ENCODE measurements around the gene GALNT18.

The GALNT18 gene

GRCh38 chr11:11621573-11622339, at the start of gene GALNT18:
TSS of gene GALNT18 (minus strand) at chr11:11622005.
- DNase-seq: peak; percentile 92

GRCh38 chr11:11670574-11670973, 48.8 kb upstream of the GALNT18 start:
- no peak for DNase-seq

- DNase-seq: no peak
Measured at GRCh38 chr11:11669233-11669846, 47.5 kb upstream of the GALNT18 start.

GRCh38 chr11:11668781-11669180, 47.0 kb upstream of the GALNT18 start:
- DNase-seq: no peak

GRCh38 chr11:11668274-11668673, 46.5 kb upstream of the GALNT18 start:
- DNase-seq: no peak

GRCh38 chr11:11667056-11667455, 45.3 kb upstream of the GALNT18 start:
- DNase-seq: no peak

- no peak for DNase-seq
Measured at GRCh38 chr11:11665407-11665806, 43.6 kb upstream of the GALNT18 start.

GRCh38 chr11:11663907-11664306, 42.1 kb upstream of the GALNT18 start:
- no peak for DNase-seq

GRCh38 chr11:11662578-11662977, 40.8 kb upstream of the GALNT18 start:
- no peak for DNase-seq

GRCh38 chr11:11661326-11662040, 39.7 kb upstream of the GALNT18 start:
- DNase-seq: no peak

GRCh38 chr11:11660363-11660740, 38.5 kb upstream of the GALNT18 start:
- no peak for DNase-seq

GRCh38 chr11:11659567-11660362, 38.0 kb upstream of the GALNT18 start:
- no peak for DNase-seq

- DNase-seq: no peak
Measured at GRCh38 chr11:11657218-11657955, 35.6 kb upstream of the GALNT18 start.

GRCh38 chr11:11641581-11641980, 19.8 kb upstream of the GALNT18 start:
- no peak for DNase-seq

GRCh38 chr11:11640996-11641395, 19.2 kb upstream of the GALNT18 start:
- DNase-seq: no peak

GRCh38 chr11:11640152-11640551, 18.3 kb upstream of the GALNT18 start:
- DNase-seq: no peak

- DNase-seq: no peak
Measured at GRCh38 chr11:11636671-11637070, 14.9 kb upstream of the GALNT18 start.

GRCh38 chr11:11635443-11635842, 13.6 kb upstream of the GALNT18 start:
- no peak for DNase-seq

- DNase-seq: no peak
Measured at GRCh38 chr11:11629368-11629767, 7.6 kb upstream of the GALNT18 start.

GRCh38 chr11:11628651-11629050, 6.8 kb upstream of the GALNT18 start:
- DNase-seq: no peak

- DNase-seq: no peak
Measured at GRCh38 chr11:11626128-11626527, 4.3 kb upstream of the GALNT18 start.

- DNase-seq: no peak
Measured at GRCh38 chr11:11624926-11625325, 3.1 kb upstream of the GALNT18 start.
